Ovary (tissue), 9 donors: ENCODE measurements around the gene FOXRED2. TPM values are rescaled to one million over a fixed set of nuclear protein-coding genes. Genes with fewer than 3 reads are reported as not detected.

Experiments used
- DNase-seq, 5 donors: peaks; one replicate each; pipeline ENCODE4 v3.0.0-alpha.2; 2019 to 2020
- H3K27ac ChIP-seq, 2 donors: fragments of 200-600 bp; one replicate each; pipeline versions ENCODE4 v1.5.1 to v1.8.0; 2019 to 2022
- H3K27me3 ChIP-seq: fragments of 200-600 bp; one replicate; pipeline ENCODE4 v1.8.0; 2022
- H3K36me3 ChIP-seq: fragments of 200-600 bp; sonication (generic); one replicate; pipeline ENCODE4 v1.5.1; 2019
- H3K4me1 ChIP-seq: one replicate; pipeline ENCODE4 v1.8.1; 2013; ENCODE audit warnings: mild to moderate bottlenecking, moderate library complexity; ENCODE audit not compliant: insufficient read depth
- H3K4me3 ChIP-seq: fragments of 200-600 bp; sonication (generic); one replicate; pipeline ENCODE4 v1.5.1; 2017
- H3K9me3 ChIP-seq, 2 donors: fragments of 200-600 bp in 1 of 2; sonication (generic) in 1 of 2; one replicate each; pipeline versions ENCODE4 v1.5.1 to v1.8.1; 2013 to 2019; ENCODE audit warnings: mild to moderate bottlenecking in 1 of 2, moderate library complexity in 1 of 2
- EP300 ChIP-seq: sonication (generic); formaldehyde crosslinking; IDR thresholded peaks from one replicate; pipeline ENCODE4 v1.6.1; 2017; ENCODE audit warnings: antibody characterized with exemption
- POLR2A ChIP-seq: fragments of 450-650 bp; IDR thresholded peaks from one replicate; pipeline ENCODE4 v1.6.1; 2017; ENCODE audit warnings: antibody characterized with exemption, mild to moderate bottlenecking, moderate library complexity
- WGBS, 3 donors: extraction: QIAGEN DNeasy Blood & Tissue Kit in 1 of 3; methylation state at CpG; one replicate each; pipeline versions ENCODE4 v1.1.5 to v1.1.7; 2013 to 2017; 5-methylcytosine and 5-hydroxymethylcytosine counted together
- intact Hi-C, 4 donors: fragments of 100-400 bp; cut with DNase I; formaldehyde crosslinking; loops; one replicate each; pipeline versions ENCODE4 v1.11.0 to v1.15.1; 2022 to 2023
- polyA plus RNA-seq, 2 donors: library from polyadenylated mRNA; stranded (reverse); fragments of 200-250 nt in 1 of 2; fragments of 350-450 nt in 1 of 2; fragmentation: Illumina TruSeq in 1 of 2; extraction: RNeasy Lipid Tissue Mini Kit (QIAGEN cat#74804) in 1 of 2; gene quantifications; one replicate each; pipeline ENCODE4 v1.2.3, GENCODE V29; 2013 to 2014
- total RNA-seq, 7 donors: library from RNA; depleted of rRNA in 2 of 7; stranded (reverse); fragments of >200 nt in 2 of 7; fragmentation: NEBNext Ultra II Directional in 3 of 7; extraction: Animal tissue kit (Norgen Biotek cat#: 25700) in 3 of 7; gene quantifications; one replicate each; pipeline versions ENCODE4 v1.1.0 to v1.2.4, GENCODE V29; 2016 to 2023
- TF ChIP-seq, protein P1 (sequence below), 3 donors: fragments of 450-650 bp in 2 of 3; fragments of 200-600 bp in 1 of 3; IDR thresholded peaks; one replicate each; pipeline versions ENCODE4 v1.5.1 to v1.8.0; 2016 to 2022; ENCODE audit warnings: antibody characterized with exemption in 3 of 3, mild to moderate bottlenecking in 1 of 3
- donor health status: DM: no; HTN: no; CAD: no; lungs with moderate emphysema.
- donor health status: DM: no; HTN: no; CAD: no.
- donor health status: Bipolar disorder and iron deficiency.
- donor health status: DM: yes; HTN: yes; CAD: no.
- donor health status: DM: no; HTN: no; CAD: no.
- donor health status: DM: yes; HTN: yes; CAD: no.

FOXRED2 gene
- total and polyA plus RNA-seq, 9 donors, result 6.9 to 30.7 (median 23.1) TPM

DNA sequence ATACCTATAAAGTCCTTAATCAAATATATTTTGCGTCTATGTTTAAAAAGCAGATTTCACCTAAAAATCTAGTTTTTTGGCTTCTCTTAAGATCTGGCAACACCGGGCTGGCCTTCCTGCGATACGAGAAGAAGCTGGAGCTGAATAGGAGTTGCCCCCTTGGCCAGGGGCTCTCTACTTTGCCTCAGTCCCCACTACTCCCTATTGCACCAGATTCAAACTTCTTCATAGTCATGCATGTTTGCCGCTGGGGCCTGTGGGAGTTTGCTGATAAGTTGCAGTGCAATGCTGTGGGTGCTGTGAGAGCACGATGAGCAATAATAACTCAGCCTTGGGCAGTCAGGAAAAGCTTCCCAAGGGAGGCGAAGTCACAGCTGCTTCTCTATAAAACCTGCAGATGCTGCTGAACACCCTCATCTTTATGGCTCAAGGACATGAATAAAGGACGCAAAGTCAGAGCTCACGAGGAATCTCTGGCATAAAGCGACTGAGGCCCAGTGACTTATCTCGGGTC, 37.3 kb upstream of the FOXRED2 start:
- Histone ChIP-seq H3K9me3 (no peaks in the 10 kb centered on the region), H3K4me3 (no peak overlapping the region), H3K4me1 (no peaks in the 10 kb centered on the region), H3K27me3 (no peaks in the 10 kb centered on the region), H3K27ac (no peak overlapping the region), H3K36me3 (no peaks in the 10 kb centered on the region)
- 73 to 76% (median 74%) methylated on average over 11 of the region's 11 CpGs for WGBS, 3 donors
- intact Hi-C loops, result loop anchor here in 1 of 4 donors (10.0 kb wide), 1 partner anchor 221 kb away; no protein-coding TSS in a partner anchor
- TF ChIP-seq, protein P1, sequence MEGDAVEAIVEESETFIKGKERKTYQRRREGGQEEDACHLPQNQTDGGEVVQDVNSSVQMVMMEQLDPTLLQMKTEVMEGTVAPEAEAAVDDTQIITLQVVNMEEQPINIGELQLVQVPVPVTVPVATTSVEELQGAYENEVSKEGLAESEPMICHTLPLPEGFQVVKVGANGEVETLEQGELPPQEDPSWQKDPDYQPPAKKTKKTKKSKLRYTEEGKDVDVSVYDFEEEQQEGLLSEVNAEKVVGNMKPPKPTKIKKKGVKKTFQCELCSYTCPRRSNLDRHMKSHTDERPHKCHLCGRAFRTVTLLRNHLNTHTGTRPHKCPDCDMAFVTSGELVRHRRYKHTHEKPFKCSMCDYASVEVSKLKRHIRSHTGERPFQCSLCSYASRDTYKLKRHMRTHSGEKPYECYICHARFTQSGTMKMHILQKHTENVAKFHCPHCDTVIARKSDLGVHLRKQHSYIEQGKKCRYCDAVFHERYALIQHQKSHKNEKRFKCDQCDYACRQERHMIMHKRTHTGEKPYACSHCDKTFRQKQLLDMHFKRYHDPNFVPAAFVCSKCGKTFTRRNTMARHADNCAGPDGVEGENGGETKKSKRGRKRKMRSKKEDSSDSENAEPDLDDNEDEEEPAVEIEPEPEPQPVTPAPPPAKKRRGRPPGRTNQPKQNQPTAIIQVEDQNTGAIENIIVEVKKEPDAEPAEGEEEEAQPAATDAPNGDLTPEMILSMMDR (IDR thresholded peaks at IDR 0.05), result no peak
- TF ChIP-seq POLR2A (no peak), EP300 (no peak)
- no peak for DNase-seq

DNA sequence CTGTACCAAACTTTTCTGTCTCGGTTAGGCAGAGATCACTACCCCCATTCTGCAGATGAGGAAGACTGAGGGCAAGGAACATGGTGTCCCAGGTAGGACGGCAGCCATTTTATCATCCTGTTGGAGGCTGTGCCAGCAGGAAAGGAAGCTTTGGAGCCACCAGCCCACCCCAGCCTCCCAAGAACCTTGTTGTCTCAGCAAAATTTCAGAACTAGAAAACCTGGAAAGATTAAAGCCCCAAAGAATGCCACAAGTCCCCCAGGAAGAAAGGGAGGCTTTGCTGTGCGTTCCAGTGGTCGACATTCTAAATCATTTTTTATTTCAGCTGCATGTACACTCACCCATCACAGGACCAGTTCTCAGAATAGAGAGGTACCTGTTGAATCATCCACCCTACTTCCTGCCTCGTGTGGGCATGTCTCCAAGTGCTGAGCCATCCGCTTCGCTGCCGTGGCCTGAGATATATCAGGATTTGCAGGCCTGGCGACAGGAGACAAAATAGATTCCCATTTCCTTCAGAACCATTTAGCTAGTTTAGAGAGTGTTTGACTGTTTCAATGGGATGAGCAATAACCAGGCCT, 35.1 kb upstream of the FOXRED2 start:
- Histone ChIP-seq H3K27me3 (no peaks in the 10 kb centered on the region), H3K36me3 (no peaks in the 10 kb centered on the region), H3K9me3 (no peaks in the 10 kb centered on the region), H3K4me1 (no peaks in the 10 kb centered on the region), H3K27ac (no peak overlapping the region), H3K4me3 (no peak overlapping the region)
- no peak for TF ChIP-seq POLR2A
- TF ChIP-seq, protein P1 (IDR thresholded peaks at IDR 0.05), result no peak
- no peak for TF ChIP-seq EP300
- WGBS, 3 donors, result 34 to 42% (median 36%) methylated on average over 9 of the region's 9 CpGs
- intact Hi-C loops, result loop anchor here in 1 of 4 donors (10.0 kb wide), 1 partner anchor 223 kb away; no protein-coding TSS in a partner anchor
- DNase-seq, result no peak

DNA sequence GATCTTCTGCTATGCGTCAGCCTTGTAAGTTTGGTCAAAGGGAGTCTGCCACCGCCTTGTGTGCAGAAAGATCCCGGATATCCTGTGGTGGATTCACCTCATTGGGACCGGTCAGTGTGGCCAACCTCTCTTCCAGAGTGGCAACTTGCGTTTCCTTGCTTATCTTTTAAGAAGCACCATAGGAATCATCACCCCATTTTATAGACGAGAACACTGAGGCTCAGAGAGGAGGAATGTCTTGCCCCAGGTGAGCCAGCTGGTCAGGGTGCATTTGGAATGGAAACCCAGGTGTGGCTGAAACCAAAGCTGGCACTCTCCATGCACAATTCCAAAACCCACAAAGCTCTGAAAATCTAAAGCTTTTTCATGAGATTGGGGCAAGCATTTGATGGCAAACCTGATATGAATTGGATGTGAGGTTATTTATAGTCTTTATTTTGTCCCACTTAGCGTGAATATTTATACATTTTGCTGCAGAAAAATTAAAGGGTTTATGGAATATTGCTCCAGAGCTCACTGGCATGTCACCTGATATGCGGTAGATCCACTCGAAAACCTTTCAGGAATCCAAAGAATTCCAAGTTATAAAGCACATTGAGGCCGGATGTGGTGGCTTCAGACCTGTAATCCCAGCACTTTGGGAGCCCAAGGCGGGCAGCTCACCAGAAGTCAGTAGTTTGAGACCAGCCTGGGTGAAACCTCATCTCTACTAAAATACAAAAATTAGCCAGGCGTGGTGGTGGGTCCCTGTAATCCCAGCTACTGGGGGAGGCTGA, 34.2 kb upstream of the FOXRED2 start:
- Histone ChIP-seq H3K27me3 (no peaks in the 10 kb centered on the region), H3K9me3 (no peaks in the 10 kb centered on the region), H3K4me3 (no peak overlapping the region), H3K36me3 (no peaks in the 10 kb centered on the region), H3K4me1 (no peaks in the 10 kb centered on the region), H3K27ac (no peak overlapping the region)
- intact Hi-C loops, result loop anchor here in 1 of 4 donors (10.0 kb wide), 1 partner anchor 224 kb away; no protein-coding TSS in a partner anchor
- TF ChIP-seq, protein P1 (IDR thresholded peaks at IDR 0.05), result no peak
- TF ChIP-seq POLR2A, result no peak
- TF ChIP-seq EP300, result no peak
- DNase-seq, result no peak
- WGBS, 3 donors, result 65 to 71% (median 66%) methylated on average over 12 of the region's 12 CpGs

DNA sequence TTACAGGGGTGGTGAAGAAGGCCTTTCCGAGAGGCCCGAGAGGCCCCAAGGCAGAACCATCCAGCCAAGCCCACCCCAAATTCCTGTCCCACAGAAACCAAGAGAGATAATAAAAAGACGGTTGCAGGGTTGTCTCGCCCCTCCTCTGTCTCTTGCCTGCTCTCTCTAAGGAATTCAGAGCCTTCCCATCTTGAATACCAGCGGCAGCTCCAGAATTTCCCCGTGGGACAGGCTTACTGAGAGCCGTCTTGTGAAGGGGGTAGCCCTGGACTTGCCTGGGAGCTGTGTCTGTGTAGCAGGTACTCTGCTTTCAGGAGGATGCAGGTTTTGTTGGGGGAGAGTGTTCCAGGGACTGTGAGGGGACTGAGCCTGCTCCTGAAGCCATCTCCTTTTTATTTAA, 31.7 kb upstream of the FOXRED2 start:
- no peak for DNase-seq
- Histone ChIP-seq H3K4me1 (no peaks in the 10 kb centered on the region), H3K36me3 (no peaks in the 10 kb centered on the region), H3K4me3 (no peak overlapping the region), H3K9me3 (no peaks in the 10 kb centered on the region), H3K27ac (no peak overlapping the region), H3K27me3 (no peaks in the 10 kb centered on the region)
- TF ChIP-seq, protein P1 (IDR thresholded peaks at IDR 0.05), result no peak
- no peak for TF ChIP-seq EP300
- no peak for TF ChIP-seq POLR2A
- intact Hi-C loops, result no loop called here
- 23 to 33% (median 29%) methylated on average over 7 of the region's 7 CpGs for WGBS, 3 donors
